Measurements from ENCODE around the gene CYSLTR1.

Gene CYSLTR1

GRCh38 chrX:78326401-78326800 lies 1.0 kb downstream of the CYSLTR1 start:
- TF ChIP-seq CREB1 (IDR thresholded peaks at IDR 0.05; ENCODE audit: low read depth) (no peak), RAD21 (IDR thresholded peaks at IDR 0.05; ENCODE audit: low read depth) (no peak), TCF12 (IDR thresholded peaks at IDR 0.05; ENCODE audit: low read depth) (no peak), NFIC (IDR thresholded peaks at IDR 0.05) (no peak)

GRCh38 chrX:78322863-78323262 lies 4.5 kb downstream of the CYSLTR1 start:
- TF ChIP-seq MAX (IDR thresholded peaks at IDR 0.05), result no peak
- no peak for TF ChIP-seq NFIC (IDR thresholded peaks at IDR 0.05)
- TF ChIP-seq USF1 (IDR thresholded peaks at IDR 0.05), result no peak
- no peak for TF ChIP-seq EP300 (IDR thresholded peaks at IDR 0.05; ENCODE audit: borderline replicate concordance)
- no peak for TF ChIP-seq REST (IDR thresholded peaks at IDR 0.05; ENCODE audit: low read depth)

GRCh38 chrX:78321809-78322208 lies 5.6 kb downstream of the CYSLTR1 start:
- TF ChIP-seq EGR1 (IDR thresholded peaks at IDR 0.05) (no peak), TCF12 (IDR thresholded peaks at IDR 0.05; ENCODE audit: low read depth) (no peak), USF1 (IDR thresholded peaks at IDR 0.05) (no peak), CREB1 (IDR thresholded peaks at IDR 0.05; ENCODE audit: low read depth) (no peak), TEAD4 (IDR thresholded peaks at IDR 0.05) (no peak), TAF1 (IDR thresholded peaks at IDR 0.05; ENCODE audit: low read depth) (no peak), REST (IDR thresholded peaks at IDR 0.05; ENCODE audit: low read depth) (no peak), RAD21 (IDR thresholded peaks at IDR 0.05; ENCODE audit: low read depth) (no peak)

DNA sequence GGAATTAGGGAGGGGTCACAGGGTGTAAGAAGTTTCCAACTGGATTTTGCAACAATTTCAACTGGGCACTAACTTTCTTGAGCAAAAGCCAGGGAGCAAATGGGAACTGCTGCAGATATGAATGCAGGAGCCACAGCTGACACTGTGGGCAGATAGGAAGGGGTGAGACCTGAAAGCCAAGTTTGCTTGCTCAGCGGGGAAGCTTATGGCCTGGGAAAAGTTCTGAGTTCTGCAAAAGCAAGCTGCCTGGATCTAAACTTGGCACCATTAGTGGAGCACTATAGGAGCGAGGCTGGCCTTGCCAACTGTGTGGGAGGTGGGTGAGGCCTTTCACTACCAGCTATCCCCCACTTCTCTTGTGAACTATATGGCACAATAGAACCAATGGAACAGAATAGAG lies 11.1 kb downstream of the CYSLTR1 start:
- TF ChIP-seq YY1 (IDR thresholded peaks at IDR 0.05; ENCODE audit: low read depth) (no peak), TCF12 (IDR thresholded peaks at IDR 0.05; ENCODE audit: low read depth) (no peak), CEBPB (IDR thresholded peaks at IDR 0.05) (no peak), NFIC (IDR thresholded peaks at IDR 0.05) (no peak), FOXM1 (IDR thresholded peaks at IDR 0.05; ENCODE audit: borderline replicate concordance, low read depth) (no peak), ZBTB7A (IDR thresholded peaks at IDR 0.05; ENCODE audit: low read depth) (no peak), EGR1 (IDR thresholded peaks at IDR 0.05) (no peak), EP300 (IDR thresholded peaks at IDR 0.05; ENCODE audit: borderline replicate concordance) (no peak), TEAD4 (IDR thresholded peaks at IDR 0.05) (no peak), MAX (IDR thresholded peaks at IDR 0.05) (no peak), USF1 (IDR thresholded peaks at IDR 0.05) (no peak), TAF1 (IDR thresholded peaks at IDR 0.05; ENCODE audit: low read depth) (no peak), REST (IDR thresholded peaks at IDR 0.05; ENCODE audit: low read depth) (no peak), RAD21 (IDR thresholded peaks at IDR 0.05; ENCODE audit: low read depth) (no peak)

- TF ChIP-seq USF1 (IDR thresholded peaks at IDR 0.05) (no peak), EP300 (IDR thresholded peaks at IDR 0.05; ENCODE audit: borderline replicate concordance) (no peak), EGR1 (IDR thresholded peaks at IDR 0.05) (no peak), ZBTB7A (IDR thresholded peaks at IDR 0.05; ENCODE audit: low read depth) (no peak), RAD21 (IDR thresholded peaks at IDR 0.05; ENCODE audit: low read depth) (no peak), FOXM1 (IDR thresholded peaks at IDR 0.05; ENCODE audit: borderline replicate concordance, low read depth) (no peak), TEAD4 (IDR thresholded peaks at IDR 0.05) (no peak), CEBPB (IDR thresholded peaks at IDR 0.05) (no peak), TCF12 (IDR thresholded peaks at IDR 0.05; ENCODE audit: low read depth) (no peak), NFIC (IDR thresholded peaks at IDR 0.05) (no peak), TAF1 (IDR thresholded peaks at IDR 0.05; ENCODE audit: low read depth) (no peak), MAX (IDR thresholded peaks at IDR 0.05) (no peak), REST (IDR thresholded peaks at IDR 0.05; ENCODE audit: low read depth) (no peak)
Measured at GRCh38 chrX:78315745-78316144, 11.7 kb downstream of the CYSLTR1 start.
